T-cell (primary cell): Measurements from ENCODE around the gene SENP3. TPM values are rescaled to one million over a fixed set of nuclear protein-coding genes. Genes with fewer than 3 reads are reported as not detected.
A peak's percentile ranks its signal among the peaks of the same experiment; 100 is the strongest.

Experiments
- ATAC-seq, 4 experiments: fragments of 200-7000 bp in 3 of 4; fragments of 150-1000 bp in 1 of 4; cut with Tn5 transposase; replicated peaks in 1 of 4; 1 replicate in 3 of 4; 2 replicates in 1 of 4; pipeline ENCODE4 v1.10.0; 2021; ENCODE audit warnings: moderate library complexity in 3 of 4, mild to moderate bottlenecking in 2 of 4, moderate number of reproducible peaks in 1 of 4
- CTCF ChIA-PET, 2 donors: fragments of 300-600 bp; sonication (Branson Sonifier 250); formaldehyde crosslinking; loops; one replicate each; lab custom pipeline; 2022; ENCODE audit warnings: antibody characterized with exemption in 2 of 2; lab: Charles Lee
- POLR2A ChIA-PET, 2 donors: fragments of 300-600 bp; sonication (Branson Sonifier 250); formaldehyde crosslinking; loops; one replicate each; lab custom pipeline; 2022; ENCODE audit warnings: antibody characterized with exemption in 2 of 2; lab: Charles Lee
- DNase-seq, 35 experiments: peaks; one replicate each; pipeline versions ENCODE4 v3.0.0 to v3.0.0-alpha.2; 2013 to 2023
- H3K27ac ChIP-seq: one replicate; pipeline ENCODE4 v1.5.1; 2013; ENCODE audit warnings: low read length
- H3K27me3 ChIP-seq, 2 experiments: replicated peaks in 1 of 2; 1 replicate in 1 of 2; 2 replicates in 1 of 2; pipeline versions ENCODE4 v1.6.1 to v1.7.0; 2013; ENCODE audit warnings: low read length in 1 of 2, mixed read lengths in 1 of 2; ENCODE audit not compliant: control insufficient read depth in 2 of 2, insufficient read depth in 2 of 2; ENCODE audit errors: extremely low read depth in 1 of 2
- H3K36me3 ChIP-seq, 2 donors: 1 replicate in 1 of 2; 2 replicates in 1 of 2; pipeline versions ENCODE4 v1.6.1 to v1.7.0; 2013; ENCODE audit warnings: low read length in 1 of 2; ENCODE audit not compliant: control insufficient read depth in 2 of 2, insufficient read depth in 1 of 2; ENCODE audit errors: extremely low read depth in 1 of 2
- H3K4me1 ChIP-seq, 2 experiments: 1 replicate in 1 of 2; 2 replicates in 1 of 2; pipeline versions ENCODE4 v1.6.1 to v1.7.0; 2013; ENCODE audit warnings: low read length in 2 of 2, mixed read lengths in 1 of 2; ENCODE audit not compliant: insufficient read depth in 2 of 2, control insufficient read depth in 1 of 2; ENCODE audit errors: extremely low read depth in 1 of 2
- H3K4me3 ChIP-seq, 2 donors: 1 replicate in 1 of 2; 2 replicates in 1 of 2; pipeline versions ENCODE4 v1.5.1 to v1.7.0; 2013; ENCODE audit warnings: mild to moderate bottlenecking in 2 of 2, low read length in 1 of 2, moderate library complexity in 1 of 2; ENCODE audit not compliant: control insufficient read depth in 1 of 2; ENCODE audit errors: extremely low read depth in 1 of 2
- H3K9me3 ChIP-seq: 2 replicates; pipeline ENCODE4 v1.7.0; 2013
- H3K27ac Mint-ChIP-seq, 2 donors: one replicate each; pipeline ENCODE4 v1.8.0; 2020 to 2021; ENCODE audit warnings: mild to moderate bottlenecking in 2 of 2, mixed read lengths in 2 of 2
- H3K27me3 Mint-ChIP-seq, 2 donors: one replicate each; pipeline ENCODE4 v1.8.0; 2021 to 2022; ENCODE audit warnings: mixed read lengths in 2 of 2
- H3K36me3 Mint-ChIP-seq: one replicate; pipeline ENCODE4 v1.8.0; 2021; ENCODE audit warnings: mixed read lengths
- H3K4me1 Mint-ChIP-seq, 3 donors: one replicate each; pipeline ENCODE4 v1.8.0; 2020 to 2022; ENCODE audit warnings: mixed read lengths in 3 of 3, mild to moderate bottlenecking in 1 of 3
- H3K4me3 Mint-ChIP-seq, 3 donors: one replicate each; pipeline ENCODE4 v1.8.0; 2020 to 2022; ENCODE audit warnings: mild to moderate bottlenecking in 3 of 3, mixed read lengths in 3 of 3, moderate library complexity in 3 of 3
- H3K9me3 Mint-ChIP-seq, 3 donors: one replicate each; pipeline ENCODE4 v1.8.0; 2020 to 2022; ENCODE audit warnings: mixed read lengths in 3 of 3
- WGBS: methylation state at CpG from one replicate; pipeline ENCODE4 v1.1.5; 2013; ENCODE audit warnings: missing lambda C conversion rate; ENCODE audit not compliant: insufficient coverage; 5-methylcytosine and 5-hydroxymethylcytosine counted together
- total RNA-seq, 35 experiments: library from RNA in 6 of 35; stranded (reverse) in 6 of 35; fragments of 120-200 nt in 1 of 35; gene quantifications; one replicate each; pipeline versions ENCODE4 v1.2.1 to v1.2.4 and lab custom pipeline; 2013 to 2026

SENP3 gene
- total RNA-seq, 5 donors from 2014 or later (not counting 1 experiment from before 2014, with no cell fraction given) = 38.7 to 43.3 (median 42.6) TPM

DNA sequence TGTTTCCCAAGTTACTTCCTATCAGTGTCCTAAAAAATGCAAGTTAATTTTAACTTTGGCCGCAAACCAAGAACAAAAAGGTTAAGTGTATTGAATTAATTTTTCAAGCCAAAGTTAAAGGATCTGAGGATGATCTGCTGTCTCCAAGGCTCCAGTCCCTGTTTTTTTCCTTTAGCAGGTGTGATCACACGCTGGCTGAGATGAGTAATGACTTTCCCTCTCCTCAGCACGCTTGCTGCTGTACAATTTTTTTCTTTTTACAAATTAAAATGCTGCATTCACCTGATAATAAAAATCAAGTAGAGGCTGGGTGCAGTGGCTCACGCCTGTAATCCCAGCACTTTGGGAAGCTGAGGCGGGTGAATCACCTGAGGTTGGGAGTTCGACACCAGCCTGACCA lies 16.8 kb upstream of the SENP3 start:
- Mint-ChIP-seq H3K4me3 (no peak overlapping the region), H3K9me3 (no peaks in the 10 kb centered on the region), H3K27me3 (no peaks in the 10 kb centered on the region), H3K27ac (no peak overlapping the region), H3K4me1 (peaks cover 13 to 22% (median 17%) of the 10 kb centered on the region in 3 donors), H3K36me3 (no peaks in the 10 kb centered on the region)
- CTCF ChIA-PET = no interaction called here
- Histone ChIP-seq H3K27ac (no peak overlapping the region), H3K36me3 (peaks cover under 1 to 5% of the 10 kb centered on the region in 2 donors), H3K9me3 (no peaks in the 10 kb centered on the region), H3K27me3 (no peaks in the 10 kb centered on the region), H3K4me1 (peaks cover 8 to 23% of the 10 kb centered on the region in 2 experiments), H3K4me3 (no peak overlapping the region)
- POLR2A ChIA-PET = no interaction called here
- ATAC-seq (no peak), DNase-seq (no peak)
- 79% methylated on average over 2 of the region's 6 CpGs for WGBS

DNA sequence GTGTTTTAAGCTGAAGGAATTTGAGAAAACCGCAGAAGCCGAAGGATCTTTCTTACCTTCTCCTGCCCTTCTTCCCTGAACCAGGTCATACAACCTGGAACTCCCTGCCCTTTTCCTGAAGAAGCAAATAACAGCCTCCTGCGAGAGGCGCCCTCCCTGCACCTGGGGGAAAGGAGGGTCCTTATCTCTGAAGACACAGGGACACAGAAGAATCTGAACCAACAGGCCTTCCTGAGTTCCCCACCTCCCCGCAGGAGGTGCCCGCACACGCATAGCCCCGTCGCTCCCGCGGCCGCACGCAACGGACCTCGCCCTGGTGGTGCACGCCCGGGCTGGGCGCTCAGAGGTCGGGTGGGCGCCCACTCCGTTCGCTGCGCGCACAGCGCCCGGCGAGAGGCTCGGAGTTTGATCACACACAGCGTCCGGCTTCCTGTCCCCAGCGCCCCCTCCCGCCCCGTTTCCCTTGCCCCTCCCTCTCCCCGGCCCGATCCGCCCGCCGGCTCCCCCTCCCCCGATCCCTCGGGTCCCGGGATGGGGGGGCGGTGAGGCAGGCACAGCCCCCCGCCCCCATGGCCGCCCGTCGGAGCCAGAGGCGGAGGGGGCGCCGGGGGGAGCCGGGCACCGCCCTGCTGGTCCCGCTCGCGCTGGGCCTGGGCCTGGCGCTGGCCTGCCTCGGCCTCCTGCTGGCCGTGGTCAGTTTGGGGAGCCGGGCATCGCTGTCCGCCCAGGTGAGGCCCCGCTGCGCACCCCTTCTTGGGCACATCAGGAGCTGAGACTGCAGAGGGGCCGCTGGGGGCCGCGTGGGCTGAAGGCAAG lies 12.9 kb upstream of the SENP3 start, which contains the start of gene TNFSF12:
TNFSF12 (plus strand) TSS at position 474 of the 816 bp plus-strand sequence; CDS start at position 570, 96 bp downstream.
- ChIA-PET CTCF (interaction anchor here in 1 of 2 donors (0.6 to 1.0 kb wide), 5 partner anchors 21 to 206 kb away, joined by 3 to 10 read pairs (median 4); no protein-coding TSS in a partner anchor), POLR2A (interaction anchor here in 1 of 2 donors (0.7 kb wide), 1 partner anchor 34 kb away, joined by 3 read pairs; no protein-coding TSS in a partner anchor)
- ATAC-seq (peak; percentile 20 to 72 (median 66)), DNase-seq (peak in 27 of 35 experiments; percentile 7 to 68 (median 36))
- H3K9me3 ChIP-seq = no peaks in the 10 kb centered on the region
- Mint-ChIP-seq H3K36me3 (peaks cover 5% of the 10 kb centered on the region), H3K4me3 (peak within 1 kb of the TSS; percentile 84 to 90 (median 89)), H3K27ac (peak within 1 kb of the TSS; percentile 96 to 97), H3K27me3 (no peaks in the 10 kb centered on the region), H3K4me1 (peaks cover 48 to 61% (median 56%) of the 10 kb centered on the region in 3 donors), H3K9me3 (no peaks in the 10 kb centered on the region)
- peak within 1 kb of the TSS; percentile 81 to 84 for H3K4me3 ChIP-seq
- H3K27me3 ChIP-seq = no peaks in the 10 kb centered on the region
- peak within 1 kb of the TSS; percentile 71 for H3K27ac ChIP-seq
- peaks cover 6 to 8% of the 10 kb centered on the region in 2 donors for H3K36me3 ChIP-seq
- WGBS = under 1% methylated on average over 45 of the region's 65 CpGs
- H3K4me1 ChIP-seq = peaks cover 29 to 62% of the 10 kb centered on the region in 2 experiments

DNA sequence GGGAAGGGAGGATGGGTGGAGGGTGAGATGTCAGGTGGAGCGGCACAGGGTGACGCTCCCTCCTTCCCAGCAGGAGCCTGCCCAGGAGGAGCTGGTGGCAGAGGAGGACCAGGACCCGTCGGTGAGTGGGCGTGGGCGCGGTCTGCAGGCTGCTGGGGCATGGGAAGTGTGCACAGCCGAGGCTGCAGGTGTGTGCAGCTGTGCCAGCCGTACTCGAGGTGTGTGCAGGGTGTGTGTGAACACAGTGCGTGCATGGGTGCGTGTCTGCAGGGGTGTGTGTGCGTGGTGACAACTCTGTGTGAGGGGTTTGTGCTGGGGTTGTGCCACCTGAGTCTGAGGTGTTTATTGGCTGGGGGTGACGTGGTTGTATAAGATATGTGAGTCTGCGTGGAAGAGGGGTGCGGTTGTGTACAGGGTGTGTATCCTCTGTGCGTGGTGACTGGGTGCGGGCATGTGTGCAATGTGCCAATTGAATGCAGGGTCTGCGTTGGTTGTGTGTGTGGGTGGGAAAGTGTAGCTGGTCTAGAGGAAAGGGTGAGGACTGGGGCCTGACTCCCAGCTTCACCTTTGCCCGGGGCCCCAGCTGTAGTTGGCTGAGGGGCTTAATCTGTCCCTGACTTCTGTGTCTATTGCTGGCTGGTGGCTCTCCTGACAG lies 12.2 kb upstream of the SENP3 start:
- Mint-ChIP-seq H3K36me3 (peaks cover 8% of the 10 kb centered on the region), H3K4me3 (peak overlapping the region; percentile 84 to 90 (median 89)), H3K4me1 (peaks cover 51 to 67% (median 59%) of the 10 kb centered on the region in 3 donors), H3K27me3 (no peaks in the 10 kb centered on the region), H3K27ac (peak overlapping the region; percentile 92), H3K9me3 (no peaks in the 10 kb centered on the region)
- H3K27me3 ChIP-seq = no peaks in the 10 kb centered on the region
- no peaks in the 10 kb centered on the region for H3K9me3 ChIP-seq
- CTCF ChIA-PET = interaction anchor here in 1 of 2 donors (0.7 to 0.9 kb wide), 2 partner anchors 12 to 22 kb away, joined by 4 to 5 read pairs; partner anchors contain the start of gene SENP3
- 6% methylated on average over 17 of the region's 20 CpGs for WGBS
- peak overlapping the region; percentile 71 for H3K27ac ChIP-seq
- peak in 26 of 35 experiments; percentile 8 to 58 (median 34) for DNase-seq
- H3K4me1 ChIP-seq = peaks cover 32 to 69% of the 10 kb centered on the region in 2 experiments
- H3K4me3 ChIP-seq = peak overlapping the region; percentile 59 to 81
- peak; percentile 43 to 58 (median 51) for ATAC-seq
- peaks cover 6 to 8% of the 10 kb centered on the region in 2 donors for H3K36me3 ChIP-seq
- POLR2A ChIA-PET = interaction anchor here (0.5 to 0.7 kb wide), 2 partner anchors 28 to 34 kb away, joined by 3 to 5 read pairs; no protein-coding TSS in a partner anchor

DNA sequence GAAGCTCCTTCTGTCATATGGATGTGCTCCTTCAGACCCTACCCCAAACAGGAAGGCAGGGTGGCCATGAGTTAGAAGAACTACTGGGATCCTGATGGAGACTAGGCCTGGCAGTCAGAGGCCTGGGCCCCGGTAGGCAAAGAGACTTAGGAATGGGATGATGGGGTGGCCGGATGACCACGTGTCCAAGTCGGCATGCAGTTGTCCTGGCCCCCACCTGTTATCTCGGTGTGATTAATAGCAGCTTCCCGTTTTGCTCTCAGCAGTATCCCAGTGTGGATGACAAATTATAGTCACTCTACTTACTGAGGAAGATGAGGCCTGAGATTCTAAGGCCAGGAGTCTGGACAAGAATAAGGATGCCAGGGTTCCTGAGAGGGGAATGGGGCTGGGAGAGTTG lies 11.4 kb upstream of the SENP3 start:
- 79% methylated on average over 3 of the region's 6 CpGs for WGBS
- H3K27ac Mint-ChIP-seq = peak overlapping the region; percentile 92
- no peaks in the 10 kb centered on the region for H3K27me3 Mint-ChIP-seq
- Histone ChIP-seq H3K36me3 (peaks cover 6 to 8% of the 10 kb centered on the region in 2 donors), H3K27me3 (no peaks in the 10 kb centered on the region), H3K4me1 (peaks cover 32 to 77% of the 10 kb centered on the region in 2 experiments), H3K9me3 (no peaks in the 10 kb centered on the region), H3K4me3 (peak overlapping the region in 1 of 2 donors; percentile 59), H3K27ac (peak overlapping the region; percentile 71)
- peaks cover 56 to 75% (median 65%) of the 10 kb centered on the region in 3 donors for H3K4me1 Mint-ChIP-seq
- no peaks in the 10 kb centered on the region for H3K9me3 Mint-ChIP-seq
- ATAC-seq (no peak), DNase-seq (no peak)
- CTCF ChIA-PET = interaction anchor here in 1 of 2 donors (0.9 kb wide), 1 partner anchor 11 kb away, joined by 4 read pairs; the partner anchor contains the start of gene SENP3
- peak overlapping the region; percentile 84 to 90 (median 89) for H3K4me3 Mint-ChIP-seq
- POLR2A ChIA-PET = no interaction called here
- peaks cover 13% of the 10 kb centered on the region for H3K36me3 Mint-ChIP-seq

DNA sequence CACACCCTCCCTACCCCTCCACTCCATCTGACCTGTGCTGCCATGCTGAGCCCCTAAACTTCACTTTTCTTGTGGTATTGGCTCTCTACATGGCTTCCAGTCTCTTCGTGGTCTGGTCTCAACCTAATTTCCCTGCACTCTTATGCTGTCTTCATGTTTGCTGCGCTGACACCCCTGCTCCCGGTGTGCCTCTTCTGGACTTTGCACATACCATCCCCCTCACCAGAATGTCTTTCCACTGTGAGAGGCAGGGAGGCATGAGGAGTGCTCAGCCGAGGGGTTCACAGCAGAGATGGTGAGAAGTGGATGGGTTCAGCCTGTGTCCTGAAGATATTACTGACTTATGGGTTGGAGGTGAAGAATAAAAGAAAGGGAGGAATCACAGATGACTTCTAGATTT lies 10.3 kb upstream of the SENP3 start:
- Histone ChIP-seq H3K9me3 (no peaks in the 10 kb centered on the region), H3K4me1 (peaks cover 32 to 80% of the 10 kb centered on the region in 2 experiments), H3K27me3 (no peaks in the 10 kb centered on the region), H3K27ac (peak overlapping the region; percentile 32), H3K36me3 (peaks cover 6 to 8% of the 10 kb centered on the region in 2 donors), H3K4me3 (no peak overlapping the region)
- CTCF ChIA-PET = interaction anchor here in 1 of 2 donors (1.6 kb wide), 1 partner anchor 9 kb away, joined by 7 read pairs; no protein-coding TSS in a partner anchor
- POLR2A ChIA-PET = no interaction called here
- Mint-ChIP-seq H3K9me3 (no peaks in the 10 kb centered on the region), H3K27ac (peak overlapping the region; percentile 92), H3K4me1 (peaks cover 60 to 86% (median 70%) of the 10 kb centered on the region in 3 donors), H3K36me3 (peaks cover 18% of the 10 kb centered on the region), H3K4me3 (peak overlapping the region in 2 of 3 donors; percentile 47 to 89), H3K27me3 (no peaks in the 10 kb centered on the region)
- no peak for DNase-seq
- WGBS = 11% methylated on average over 1 of the region's 4 CpGs
- ATAC-seq = no peak
